ENCODE measurements around the gene CTNNA2.

Gene CTNNA2

GRCh38 chr2:79512442-79513401, at the start of gene CTNNA2:
Gene CTNNA2, plus strand, starts transcription at chr2:79513051.
- DNase-seq (ENCODE audit: low read depth): no peak

DNA sequence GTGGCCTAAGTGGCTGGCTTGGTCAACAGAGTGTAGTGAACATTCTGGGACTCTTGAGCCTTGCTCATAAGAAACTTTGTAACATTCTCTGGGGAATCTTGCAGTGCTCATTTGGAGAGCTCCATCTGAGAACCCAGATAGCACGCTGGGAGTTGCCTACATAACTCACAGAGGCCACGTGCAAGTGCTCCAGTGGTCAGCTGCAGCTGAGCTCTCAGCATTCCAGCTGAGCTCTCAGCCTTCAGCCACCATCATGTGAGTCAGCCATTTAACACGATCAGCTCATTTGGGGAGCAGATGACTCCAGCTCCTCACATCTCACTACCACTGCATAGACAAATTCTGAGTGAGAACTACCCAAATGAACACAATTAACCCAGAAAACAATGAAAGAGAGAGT, 25.5 kb upstream of the CTNNA2 start:
- DNase-seq (ENCODE audit: low read depth): no peak

DNA sequence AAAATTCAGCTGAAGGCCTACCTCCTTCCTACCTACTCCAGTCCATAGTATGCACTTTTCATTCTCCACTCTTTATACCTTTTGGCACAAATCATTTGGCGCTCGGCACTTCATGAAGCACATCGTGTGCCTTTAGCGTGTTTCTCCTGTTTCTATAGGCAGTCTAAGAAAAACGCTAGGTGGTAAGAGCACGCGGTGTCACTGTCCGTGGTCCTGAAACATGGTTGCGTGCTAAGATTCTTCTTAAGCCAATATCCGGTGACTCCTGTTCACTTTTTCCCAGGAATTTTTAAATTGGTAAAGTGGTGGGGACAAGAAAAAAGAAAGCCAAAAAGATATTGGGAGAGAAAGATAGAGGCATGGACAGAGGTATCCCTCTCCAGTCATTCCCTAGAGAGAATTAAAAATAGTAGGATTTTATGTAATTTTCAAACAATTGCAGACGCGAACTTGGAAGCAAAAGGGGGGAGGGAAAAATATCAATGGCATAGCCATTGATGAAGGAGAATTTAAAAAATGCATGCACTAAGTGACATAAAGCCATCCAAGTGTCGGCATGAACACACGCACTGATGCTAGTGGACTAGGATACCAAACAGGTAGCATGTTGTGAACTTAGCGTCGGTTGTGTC, 1.4 kb upstream of the CTNNA2 start:
- DNase-seq (ENCODE audit: low read depth): no peak

GRCh38 chr2:79513711-79514110, 860 bp downstream of the CTNNA2 start:
- no peak for DNase-seq (ENCODE audit: low read depth)

- DNase-seq (ENCODE audit: low read depth): no peak
These were observed 16.8 kb downstream of the CTNNA2 start for GRCh38 chr2:79529636-79530035.

- no peak for DNase-seq (ENCODE audit: low read depth)
These were observed 17.6 kb downstream of the CTNNA2 start for GRCh38 chr2:79530443-79530842.

- no peak for DNase-seq (ENCODE audit: low read depth)
These were observed 34.7 kb downstream of the CTNNA2 start for GRCh38 chr2:79547568-79547967.

- no peak for DNase-seq (ENCODE audit: low read depth)
These were observed 39.8 kb downstream of the CTNNA2 start for GRCh38 chr2:79552653-79553052.

DNA sequence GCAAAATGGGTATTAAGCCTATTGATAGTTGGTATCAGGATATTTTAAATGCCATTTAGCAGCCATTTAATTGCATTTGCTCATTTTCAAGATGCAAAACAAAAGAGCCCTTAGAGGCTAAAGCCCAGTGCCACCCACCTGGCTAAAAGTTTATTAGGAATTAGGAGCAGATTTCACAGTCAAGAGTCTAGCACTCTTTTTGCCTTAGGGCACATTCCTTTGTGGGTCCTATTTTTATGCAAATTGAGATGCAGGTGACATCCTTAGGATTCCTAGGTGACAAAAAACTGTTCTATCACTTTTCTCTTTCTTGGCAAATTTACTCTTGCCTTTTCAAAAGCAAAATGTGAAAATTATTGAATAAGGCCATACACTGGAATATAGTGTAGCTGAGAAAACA, 42.0 kb downstream of the CTNNA2 start:
- no peak for DNase-seq (ENCODE audit: low read depth)

DNA sequence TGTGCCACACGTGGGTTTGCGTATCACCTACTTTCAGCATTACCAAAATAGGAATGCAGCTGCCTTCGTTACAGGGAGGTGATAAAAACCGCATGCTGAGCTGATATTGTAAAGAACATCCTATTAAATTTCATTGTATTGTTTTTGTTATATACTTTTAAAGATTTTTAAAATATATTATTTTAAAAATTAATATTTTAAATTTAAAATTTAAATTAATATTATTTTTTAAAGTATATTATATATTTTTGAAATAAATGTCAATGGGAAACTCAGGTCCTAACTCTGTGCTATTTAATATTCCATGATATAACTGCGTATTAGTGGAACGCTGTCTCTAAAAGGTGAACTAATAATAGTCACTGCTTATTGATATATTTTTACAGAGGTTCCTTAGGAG, 51.2 kb downstream of the CTNNA2 start:
- no peak for DNase-seq (ENCODE audit: low read depth)

- no peak for DNase-seq (ENCODE audit: low read depth)
These were observed 56.2 kb downstream of the CTNNA2 start for GRCh38 chr2:79569048-79569447.

GRCh38 chr2:79573895-79574674, 61.2 kb downstream of the CTNNA2 start:
- no peak for DNase-seq (ENCODE audit: low read depth)

DNA sequence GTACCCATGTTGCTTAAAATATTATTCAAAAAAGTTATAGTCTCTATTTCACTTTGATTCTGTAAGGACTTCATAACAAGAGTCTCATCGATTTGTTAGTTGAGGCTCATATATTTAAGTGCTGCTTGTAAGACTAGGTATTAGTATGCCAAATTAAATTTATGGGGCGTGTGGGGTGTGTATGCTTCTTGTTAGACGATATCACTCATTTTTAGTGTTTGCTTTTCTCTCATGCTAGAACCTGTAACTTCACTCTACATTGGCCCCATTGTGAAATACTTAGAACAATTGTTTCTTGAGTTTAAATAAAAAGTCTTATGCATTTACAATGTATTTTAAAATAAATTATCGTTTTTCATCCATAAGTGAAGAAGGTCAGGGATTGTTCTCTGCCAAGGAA, 63.6 kb downstream of the CTNNA2 start:
- no peak for DNase-seq (ENCODE audit: low read depth)

DNA sequence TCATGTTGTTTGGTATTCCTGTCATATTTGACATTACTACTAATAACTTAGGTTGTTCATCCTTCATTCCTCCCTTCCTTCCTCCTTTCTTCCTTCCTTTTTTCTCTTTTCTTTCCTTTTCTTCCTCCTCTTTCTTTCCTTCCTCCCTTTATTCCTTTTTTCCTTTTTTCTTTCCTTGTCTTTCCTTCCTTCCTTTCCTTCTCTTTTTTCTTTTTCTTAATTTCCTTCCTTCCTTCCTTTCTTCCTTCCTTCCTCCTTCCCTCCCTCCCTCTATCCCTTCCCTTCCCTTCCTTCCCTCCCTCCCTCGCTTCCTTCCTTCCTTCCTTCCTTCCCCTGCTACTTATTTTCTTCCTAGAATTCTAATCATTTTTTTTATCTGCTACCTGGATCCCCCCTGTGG, 66.1 kb downstream of the CTNNA2 start:
- DNase-seq (ENCODE audit: low read depth): no peak

DNA sequence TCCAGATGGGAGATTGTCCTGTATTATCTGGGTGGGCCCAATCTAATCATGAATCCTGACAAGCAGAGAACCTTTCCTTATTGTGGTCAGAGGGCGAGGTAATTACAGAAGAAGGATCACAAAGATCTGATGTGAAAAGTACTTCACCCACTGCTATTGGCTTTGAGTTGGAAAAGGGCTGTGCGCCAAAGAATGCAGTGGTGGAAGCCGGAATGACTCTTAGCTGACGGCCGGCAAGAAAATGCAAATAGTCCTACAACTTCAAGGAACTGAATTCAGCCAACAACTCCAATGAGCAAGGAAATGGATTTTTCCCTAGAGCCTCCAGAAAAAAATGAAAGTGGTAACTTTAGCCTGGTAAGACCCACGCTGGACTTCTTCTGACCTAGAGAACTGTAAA, 67.3 kb downstream of the CTNNA2 start:
- DNase-seq (ENCODE audit: low read depth): no peak

DNA sequence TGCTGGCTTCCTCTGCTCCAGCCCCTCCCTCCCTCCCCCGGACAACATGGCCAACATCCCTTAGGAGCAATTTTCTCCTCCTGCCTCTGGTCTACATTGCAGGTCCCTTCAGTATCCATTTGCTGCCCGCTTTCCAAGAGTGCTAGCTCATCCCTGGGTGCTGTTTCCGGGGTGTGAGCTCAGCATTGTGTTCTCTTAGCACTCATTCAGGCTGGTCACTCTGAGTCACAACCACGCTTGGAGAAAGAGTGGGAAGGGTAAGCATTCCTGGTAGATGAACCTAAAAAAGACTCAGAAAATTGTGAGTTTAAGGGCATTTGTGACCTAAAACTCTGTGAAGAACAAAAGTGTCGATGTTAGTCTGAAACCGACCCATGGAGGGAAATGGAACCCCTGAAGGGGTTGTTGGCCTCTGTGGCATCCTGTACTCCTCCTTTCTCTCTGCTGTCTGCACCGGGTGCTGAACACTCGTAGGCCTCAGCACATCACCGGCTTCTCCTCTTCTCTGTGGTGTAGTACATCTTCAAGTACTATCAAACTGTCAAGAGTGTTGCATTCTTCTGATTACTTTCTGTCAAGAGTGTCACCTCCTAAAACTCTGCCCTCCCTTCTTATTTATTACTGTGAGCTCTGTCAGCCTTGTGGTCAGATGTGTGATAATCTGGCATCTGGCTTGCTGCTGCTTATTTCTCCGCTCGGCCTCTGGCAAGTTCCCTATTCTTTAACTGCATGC, 73.0 kb downstream of the CTNNA2 start:
- no peak for DNase-seq (ENCODE audit: low read depth)

DNA sequence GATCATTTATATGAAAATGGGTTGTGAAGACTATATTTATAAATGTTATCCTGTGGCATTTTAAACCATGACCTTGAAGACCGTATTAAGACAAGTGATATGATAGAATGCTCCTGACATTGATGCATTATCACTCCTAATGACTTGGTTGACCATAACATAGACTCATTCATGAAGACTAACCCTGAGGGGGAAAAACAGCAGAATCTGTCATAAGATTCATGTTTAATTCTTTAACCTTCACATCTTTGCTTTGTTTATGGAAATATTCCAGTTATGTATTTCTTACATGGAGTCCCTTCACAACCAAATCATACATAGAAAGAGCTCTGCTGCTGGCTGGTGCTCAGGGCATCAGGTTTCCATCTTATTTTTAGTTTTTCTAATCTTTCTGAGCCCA, 78.4 kb downstream of the CTNNA2 start:
- no peak for DNase-seq (ENCODE audit: low read depth)

GRCh38 chr2:79593237-79593867, 80.5 kb downstream of the CTNNA2 start:
- DNase-seq (ENCODE audit: low read depth): no peak

- DNase-seq (ENCODE audit: low read depth): no peak
These were observed 83.6 kb downstream of the CTNNA2 start for GRCh38 chr2:79596403-79596802.

DNA sequence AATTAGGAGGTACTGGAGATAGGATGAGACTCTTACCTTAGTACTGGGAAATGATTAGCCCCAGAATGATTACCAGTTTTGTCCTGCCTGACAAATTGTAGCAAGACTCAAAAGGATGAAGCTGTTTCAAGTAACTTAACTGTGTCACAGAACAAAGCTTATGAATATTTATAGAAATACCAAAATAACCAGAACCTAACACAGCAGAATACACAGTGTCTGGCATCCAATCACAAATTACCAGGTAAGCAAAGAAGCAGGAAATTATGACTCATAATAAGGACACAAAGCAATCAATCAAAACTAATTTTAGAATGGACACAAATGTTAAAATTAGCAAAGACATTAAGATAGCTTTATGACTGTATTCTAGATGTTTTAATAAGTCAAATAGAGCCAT, 91.9 kb downstream of the CTNNA2 start:
- no peak for DNase-seq (ENCODE audit: low read depth)

GRCh38 chr2:79611448-79612016, 98.7 kb downstream of the CTNNA2 start:
- no peak for DNase-seq (ENCODE audit: low read depth)

All from stimulated activated CD8-positive, alpha-beta memory T cell treated with anti-CD3 and anti-CD28 coated beads, Interleukin-7, amount 100 ng/mL, for 24 hours (primary cell).